MM.1S (cell line): ENCODE data around the gene TTC7B.

Experiments
- DNase-seq: peaks from one replicate; pipeline ENCODE4 v3.0.0-alpha.2; 2015
- H2AFZ ChIP-seq: fragments of 300-600 bp; sonication (generic); 2 replicates; pipeline ENCODE4 v1.6.0; 2016; ENCODE audit warnings: antibody characterized with exemption, low read length
- H3F3A ChIP-seq: fragments of 300-600 bp; sonication (generic); 2 replicates; pipeline ENCODE4 v1.6.1; 2016; ENCODE audit warnings: mild to moderate bottlenecking, antibody characterized with exemption, low read length, moderate library complexity, mixed read lengths; ENCODE audit not compliant: insufficient read depth
- H3K27ac ChIP-seq: fragments of 300-600 bp; sonication (generic); 2 replicates; pipeline ENCODE4 v1.5.1; 2016; ENCODE audit warnings: mild to moderate bottlenecking, low read length
- H3K27me3 ChIP-seq: fragments of 300-600 bp; sonication (generic); replicated peaks from 2 replicates; pipeline ENCODE4 v1.6.0; 2016; ENCODE audit warnings: low read length; ENCODE audit not compliant: insufficient read depth
- H3K36me3 ChIP-seq: fragments of 300-600 bp; sonication (generic); replicated peaks from 2 replicates; pipeline ENCODE4 v1.6.1; 2016; ENCODE audit warnings: mild to moderate bottlenecking, low read length, mixed read lengths; ENCODE audit not compliant: insufficient read depth
- H3K4me1 ChIP-seq: fragments of 300-600 bp; sonication (generic); 2 replicates; pipeline ENCODE4 v1.6.1; 2016; ENCODE audit warnings: low read length, mixed read lengths
- H3K4me2 ChIP-seq: fragments of 300-600 bp; sonication (generic); 2 replicates; pipeline ENCODE4 v1.6.0; 2016; ENCODE audit warnings: low read depth, low read length
- H3K4me3 ChIP-seq: fragments of 300-600 bp; sonication (generic); 2 replicates; pipeline ENCODE4 v1.5.1; 2016; ENCODE audit warnings: low read length, mixed read lengths
- H3K79me2 ChIP-seq: fragments of 300-600 bp; sonication (generic); 2 replicates; pipeline ENCODE4 v1.6.1; 2016; ENCODE audit warnings: mixed run types, low read length, mixed read lengths
- H3K9ac ChIP-seq: fragments of 300-600 bp; sonication (generic); 2 replicates; pipeline ENCODE4 v1.6.1; 2016; ENCODE audit warnings: low read length, mixed read lengths
- H3K9me2 ChIP-seq: fragments of 300-600 bp; sonication (generic); replicated peaks from 2 replicates; pipeline ENCODE4 v1.6.1; 2016; ENCODE audit warnings: mild to moderate bottlenecking, low read length, mixed read lengths; ENCODE audit not compliant: insufficient read depth
- H3K9me3 ChIP-seq: fragments of 300-600 bp; sonication (generic); replicated peaks from 2 replicates; pipeline ENCODE4 v1.6.1; 2016; ENCODE audit warnings: mild to moderate bottlenecking, low read length, mixed read lengths; ENCODE audit not compliant: insufficient read depth
- H4K20me1 ChIP-seq: fragments of 300-600 bp; sonication (generic); 2 replicates; pipeline ENCODE4 v1.6.1; 2016; ENCODE audit warnings: mild to moderate bottlenecking, low read length, moderate library complexity, mixed read lengths; ENCODE audit not compliant: insufficient read depth
- EZH2 ChIP-seq: fragments of 300-600 bp; sonication (generic); optimal IDR thresholded peaks from 2 replicates; pipeline ENCODE3; 2017; ENCODE audit warnings: low read depth, mild to moderate bottlenecking, antibody characterized with exemption, low read length, mixed read lengths
- EZH2phosphoT487 ChIP-seq: fragments of 300-600 bp; sonication (generic); IDR thresholded peaks from 2 replicates; pipeline ENCODE4 v1.6.1; 2018; ENCODE audit warnings: antibody characterized with exemption, low read length
- TF ChIP-seq, protein P1 (sequence below): fragments of 300-600 bp; sonication (generic); IDR thresholded peaks from 2 replicates; pipeline ENCODE4 v1.5.1; 2016; ENCODE audit warnings: antibody characterized with exemption, low read length, mixed read lengths

TTC7B gene

DNA sequence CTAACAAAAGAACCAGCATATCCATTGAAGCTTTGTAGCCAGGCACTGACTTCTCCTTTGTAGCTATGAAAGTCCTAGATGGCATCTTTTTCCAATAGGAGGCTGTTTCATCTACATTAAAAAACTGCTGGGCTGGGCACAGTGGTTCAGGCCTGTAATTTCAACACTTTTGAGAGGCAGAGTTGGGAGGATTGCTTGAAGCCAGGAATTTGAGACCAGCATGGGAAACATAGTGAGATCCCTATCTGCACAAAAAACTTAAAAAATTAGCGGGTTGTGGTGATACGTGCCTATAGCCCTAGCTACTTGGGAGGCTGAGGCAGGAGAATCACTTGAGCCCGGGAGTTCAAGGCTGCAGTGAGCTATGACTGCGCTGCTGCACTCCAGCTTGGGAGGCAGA lies 251.7 kb downstream of the TTC7B start:
- H3K9ac ChIP-seq: no peak overlapping the region
- no peak for TF ChIP-seq EZH2phosphoT487
- TF ChIP-seq EZH2: no peak
- TF ChIP-seq, protein P1, sequence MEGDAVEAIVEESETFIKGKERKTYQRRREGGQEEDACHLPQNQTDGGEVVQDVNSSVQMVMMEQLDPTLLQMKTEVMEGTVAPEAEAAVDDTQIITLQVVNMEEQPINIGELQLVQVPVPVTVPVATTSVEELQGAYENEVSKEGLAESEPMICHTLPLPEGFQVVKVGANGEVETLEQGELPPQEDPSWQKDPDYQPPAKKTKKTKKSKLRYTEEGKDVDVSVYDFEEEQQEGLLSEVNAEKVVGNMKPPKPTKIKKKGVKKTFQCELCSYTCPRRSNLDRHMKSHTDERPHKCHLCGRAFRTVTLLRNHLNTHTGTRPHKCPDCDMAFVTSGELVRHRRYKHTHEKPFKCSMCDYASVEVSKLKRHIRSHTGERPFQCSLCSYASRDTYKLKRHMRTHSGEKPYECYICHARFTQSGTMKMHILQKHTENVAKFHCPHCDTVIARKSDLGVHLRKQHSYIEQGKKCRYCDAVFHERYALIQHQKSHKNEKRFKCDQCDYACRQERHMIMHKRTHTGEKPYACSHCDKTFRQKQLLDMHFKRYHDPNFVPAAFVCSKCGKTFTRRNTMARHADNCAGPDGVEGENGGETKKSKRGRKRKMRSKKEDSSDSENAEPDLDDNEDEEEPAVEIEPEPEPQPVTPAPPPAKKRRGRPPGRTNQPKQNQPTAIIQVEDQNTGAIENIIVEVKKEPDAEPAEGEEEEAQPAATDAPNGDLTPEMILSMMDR: no peak
- no peaks in the 10 kb centered on the region for H3K27me3 ChIP-seq
- H3K27ac ChIP-seq: no peak overlapping the region
- no peak overlapping the region for H3K4me3 ChIP-seq
- H3K4me1 ChIP-seq: no peaks in the 10 kb centered on the region
- no peaks in the 10 kb centered on the region for H3K9me3 ChIP-seq
- no peak overlapping the region for H3K4me2 ChIP-seq
- no peak overlapping the region for H2AFZ ChIP-seq
- no peaks in the 10 kb centered on the region for H4K20me1 ChIP-seq
- H3K9me2 ChIP-seq: no peaks in the 10 kb centered on the region
- no peak for DNase-seq
- H3K79me2 ChIP-seq: no peaks in the 10 kb centered on the region
- no peaks in the 10 kb centered on the region for H3F3A ChIP-seq
- no peaks in the 10 kb centered on the region for H3K36me3 ChIP-seq

DNA sequence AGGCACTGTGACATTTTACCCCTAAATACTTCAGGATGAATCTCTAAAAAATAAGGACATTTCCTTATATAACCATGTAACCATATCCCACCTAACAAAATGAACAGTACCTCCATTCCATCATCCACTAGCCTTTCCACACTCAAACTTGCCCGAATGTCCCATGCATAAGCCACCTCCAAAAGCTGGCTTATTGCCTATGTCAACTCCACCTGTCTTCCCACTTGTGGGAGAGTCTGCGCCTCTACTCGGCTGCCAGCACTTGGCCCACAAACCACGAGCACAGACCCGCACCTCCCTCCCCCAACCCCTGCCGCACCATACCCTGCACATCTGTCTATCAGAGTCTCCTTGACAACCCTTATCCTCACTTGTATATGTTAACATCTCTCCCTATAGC lies 253.6 kb downstream of the TTC7B start:
- Histone ChIP-seq H3K27ac (no peak overlapping the region), H3K9me3 (no peaks in the 10 kb centered on the region)
- TF ChIP-seq EZH2phosphoT487: no peak
- TF ChIP-seq, protein P1: no peak
- no peak for TF ChIP-seq EZH2

DNA sequence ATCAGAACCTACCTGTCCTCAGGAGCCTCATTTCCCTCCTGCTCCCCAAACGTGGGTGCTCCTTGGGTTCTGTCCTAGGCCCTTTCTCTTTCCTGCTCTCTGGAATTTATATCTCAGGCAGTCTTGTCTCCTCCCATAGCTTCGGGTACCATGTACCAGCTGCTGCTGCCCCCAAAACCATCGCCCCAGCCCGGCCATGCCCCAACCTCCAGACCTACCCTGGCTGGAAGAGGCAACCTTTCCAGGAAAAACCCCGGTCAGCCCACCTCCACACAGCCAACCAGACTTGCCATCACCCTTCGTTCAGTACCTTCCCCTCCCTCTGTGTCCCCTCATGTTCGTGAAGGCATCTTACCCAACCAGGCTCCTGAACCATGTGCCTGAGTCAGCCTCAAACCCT lies 254.3 kb downstream of the TTC7B start:
- Histone ChIP-seq H3K4me2 (no peak overlapping the region), H3K9me2 (no peaks in the 10 kb centered on the region)

More for the DNA sequence above, 253.6 kb downstream of the TTC7B start:
- H3K27me3 ChIP-seq: no peaks in the 10 kb centered on the region
- H3F3A ChIP-seq: no peaks in the 10 kb centered on the region
- H4K20me1 ChIP-seq: no peaks in the 10 kb centered on the region
- H2AFZ ChIP-seq: no peak overlapping the region
- H3K4me1 ChIP-seq: no peaks in the 10 kb centered on the region
- no peak for DNase-seq
- no peaks in the 10 kb centered on the region for H3K36me3 ChIP-seq
- no peaks in the 10 kb centered on the region for H3K79me2 ChIP-seq
- H3K9ac ChIP-seq: no peak overlapping the region
- no peak overlapping the region for H3K4me2 ChIP-seq
- H3K4me3 ChIP-seq: no peak overlapping the region
- H3K9me2 ChIP-seq: no peaks in the 10 kb centered on the region

More for the DNA sequence above, 254.3 kb downstream of the TTC7B start:
- DNase-seq: no peak
- H3K4me1 ChIP-seq: no peaks in the 10 kb centered on the region
- H4K20me1 ChIP-seq: no peaks in the 10 kb centered on the region
- no peak overlapping the region for H2AFZ ChIP-seq
- no peaks in the 10 kb centered on the region for H3K79me2 ChIP-seq
- H3K9ac ChIP-seq: no peak overlapping the region
- no peak overlapping the region for H3K4me3 ChIP-seq
- no peaks in the 10 kb centered on the region for H3K36me3 ChIP-seq
- no peak overlapping the region for H3K27ac ChIP-seq
- TF ChIP-seq, protein P1: no peak
- no peak for TF ChIP-seq EZH2phosphoT487
- no peak for TF ChIP-seq EZH2
- no peaks in the 10 kb centered on the region for H3F3A ChIP-seq
- no peaks in the 10 kb centered on the region for H3K27me3 ChIP-seq
- H3K9me3 ChIP-seq: no peaks in the 10 kb centered on the region
